Measurements from ENCODE around the gene LAMP1.

- TF ChIP-seq CTCF (IDR thresholded peaks at IDR 0.05) = no peak
- TF ChIP-seq POLR2A (IDR thresholded peaks at IDR 0.05) = no peak
Observed at GRCh38 chr13:113367020-113367560, 70.1 kb downstream of the LAMP1 start.

Measured in right lobe of liver (tissue), 4 donors.